ENCODE data around the gene DNA2. TPM values are rescaled to one million over a fixed set of nuclear protein-coding genes. Genes with fewer than 3 reads are reported as not detected.
"Not testable (repeated sequence)": the region's sequence is repeated elsewhere in the genome, so short reads cannot be mapped to it uniquely, and the experiment has no call there.

Gene DNA2
- total and polyA plus RNA-seq, 2 donors (not counting 1 experiment from before 2014, with no cell fraction given): 1.6 to 6.5 TPM

GRCh38 chr10:68517188-68517587, 45.4 kb upstream of the DNA2 start:
- H3K9me3 ChIP-seq (ENCODE audit: control extremely low read depth in 1 of 3, control insufficient read depth in 2 of 3, insufficient read depth in 1 of 3, low read length in 2 of 3): no peaks in the 10 kb centered on the region
- H3K4me1 ChIP-seq (ENCODE audit: control insufficient read depth in 2 of 2, insufficient read depth in 2 of 2, low read length in 2 of 2): no peaks in the 10 kb centered on the region
- H3K36me3 ChIP-seq (replicated peaks in 1 of 2; ENCODE audit: control extremely low read depth in 1 of 2, control insufficient read depth in 1 of 2, extremely low read depth in 1 of 2, insufficient read depth in 2 of 2, low read length in 1 of 2): peaks cover 1 to 7% of the 10 kb centered on the region in 2 experiments
- DNase-seq: no peak
- no peaks in the 10 kb centered on the region for H3K27me3 Mint-ChIP-seq
- no peak overlapping the region for H3K4me3 ChIP-seq (ENCODE audit: control extremely low read depth in 1 of 5, extremely low read depth in 1 of 5, insufficient read depth in 1 of 5, low read depth in 2 of 5, low read length in 4 of 5)
- H3K9ac ChIP-seq (ENCODE audit: low read length): no peak overlapping the region
- H3K4me1 Mint-ChIP-seq: no peaks in the 10 kb centered on the region
- no peak overlapping the region for H3K4me2 ChIP-seq (replicated peaks; ENCODE audit: low read depth, low read length, poor library complexity, severe bottlenecking)
- no peak overlapping the region for H2AFZ ChIP-seq (ENCODE audit: insufficient read depth, low read depth, low read length, poor library complexity, severe bottlenecking)
- no peak overlapping the region for H3K4me3 Mint-ChIP-seq
- H3K79me2 ChIP-seq (ENCODE audit: control insufficient read depth, insufficient read depth, low read length): peaks cover 13% of the 10 kb centered on the region
- no peaks in the 10 kb centered on the region for H3K27me3 ChIP-seq (replicated peaks in 1 of 4; ENCODE audit: control extremely low read depth in 1 of 4, control insufficient read depth in 3 of 4, insufficient read depth in 4 of 4, low read length in 3 of 4)
- ChIA-PET POLR2A (no interaction called here), CTCF (no interaction called here)
- H3K27ac ChIP-seq (ENCODE audit: low read length in 2 of 2): no peak overlapping the region
- intact Hi-C loops (cut with micrococcal nuclease): no loop called here
- ATAC-seq (ENCODE audit: low read depth): no peak
- no peak for TF ChIP-seq EZH2 (IDR thresholded peaks at IDR 0.05; ENCODE audit: borderline replicate concordance, insufficient read depth, low read depth, low read length, poor library complexity, severe bottlenecking)
- H3K27ac Mint-ChIP-seq: no peak overlapping the region
- WGBS (ENCODE audit: insufficient coverage): 100% methylated on average over 2 of the region's 5 CpGs
- H4K20me1 ChIP-seq (ENCODE audit: control insufficient read depth, insufficient read depth, low read length, poor library complexity, severe bottlenecking): no peaks in the 10 kb centered on the region
- no peaks in the 10 kb centered on the region for H3K9me3 Mint-ChIP-seq (ENCODE audit: insufficient read depth)

- no peak for ATAC-seq (ENCODE audit: low read depth)
Measured at GRCh38 chr10:68516766-68517165, 45.0 kb upstream of the DNA2 start.

GRCh38 chr10:68516216-68516615, 44.4 kb upstream of the DNA2 start:
- H3K4me1 Mint-ChIP-seq; H3K9me3 ChIP-seq (ENCODE audit: control extremely low read depth in 1 of 3, control insufficient read depth in 2 of 3, insufficient read depth in 1 of 3, low read length in 2 of 3); H3K36me3 ChIP-seq (replicated peaks in 1 of 2; ENCODE audit: control extremely low read depth in 1 of 2, control insufficient read depth in 1 of 2, extremely low read depth in 1 of 2, insufficient read depth in 2 of 2, low read length in 1 of 2); H3K27ac ChIP-seq (ENCODE audit: low read length in 2 of 2); H3K4me1 ChIP-seq (ENCODE audit: control insufficient read depth in 2 of 2, insufficient read depth in 2 of 2, low read length in 2 of 2); CTCF ChIA-PET; H3K9ac ChIP-seq (ENCODE audit: low read length); H3K4me2 ChIP-seq (replicated peaks; ENCODE audit: low read depth, low read length, poor library complexity, severe bottlenecking); H3K4me3 ChIP-seq (ENCODE audit: control extremely low read depth in 1 of 5, extremely low read depth in 1 of 5, insufficient read depth in 1 of 5, low read depth in 2 of 5, low read length in 4 of 5); H3K27me3 ChIP-seq (replicated peaks in 1 of 4; ENCODE audit: control extremely low read depth in 1 of 4, control insufficient read depth in 3 of 4, insufficient read depth in 4 of 4, low read length in 3 of 4); intact Hi-C loops (cut with micrococcal nuclease); H2AFZ ChIP-seq (ENCODE audit: insufficient read depth, low read depth, low read length, poor library complexity, severe bottlenecking); H3K9me3 Mint-ChIP-seq (ENCODE audit: insufficient read depth); H3K27ac Mint-ChIP-seq; H3K27me3 Mint-ChIP-seq; POLR2A ChIA-PET; H4K20me1 ChIP-seq (ENCODE audit: control insufficient read depth, insufficient read depth, low read length, poor library complexity, severe bottlenecking); DNase-seq; H3K4me3 Mint-ChIP-seq; H3K79me2 ChIP-seq (ENCODE audit: control insufficient read depth, insufficient read depth, low read length); ATAC-seq (ENCODE audit: low read depth): not testable (repeated sequence)
- WGBS (ENCODE audit: insufficient coverage): 100% methylated on average over 2 of the region's 2 CpGs

More at GRCh38 chr10:68516766-68517165, 45.0 kb upstream of the DNA2 start:
- Histone ChIP-seq H3K27me3 (replicated peaks in 1 of 4; ENCODE audit: control extremely low read depth in 1 of 4, control insufficient read depth in 3 of 4, insufficient read depth in 4 of 4, low read length in 3 of 4) (no peaks in the 10 kb centered on the region), H3K4me1 (ENCODE audit: control insufficient read depth in 2 of 2, insufficient read depth in 2 of 2, low read length in 2 of 2) (no peaks in the 10 kb centered on the region), H3K79me2 (ENCODE audit: control insufficient read depth, insufficient read depth, low read length) (peaks cover 9% of the 10 kb centered on the region), H3K9me3 (ENCODE audit: control extremely low read depth in 1 of 3, control insufficient read depth in 2 of 3, insufficient read depth in 1 of 3, low read length in 2 of 3) (no peaks in the 10 kb centered on the region), H3K4me2 (replicated peaks; ENCODE audit: low read depth, low read length, poor library complexity, severe bottlenecking) (no peak overlapping the region), H3K27ac (ENCODE audit: low read length in 2 of 2) (no peak overlapping the region), H3K36me3 (replicated peaks in 1 of 2; ENCODE audit: control extremely low read depth in 1 of 2, control insufficient read depth in 1 of 2, extremely low read depth in 1 of 2, insufficient read depth in 2 of 2, low read length in 1 of 2) (peaks cover 1 to 5% of the 10 kb centered on the region in 2 experiments), H2AFZ (ENCODE audit: insufficient read depth, low read depth, low read length, poor library complexity, severe bottlenecking) (no peak overlapping the region), H3K4me3 (ENCODE audit: control extremely low read depth in 1 of 5, extremely low read depth in 1 of 5, insufficient read depth in 1 of 5, low read depth in 2 of 5, low read length in 4 of 5) (no peak overlapping the region), H3K9ac (ENCODE audit: low read length) (no peak overlapping the region), H4K20me1 (ENCODE audit: control insufficient read depth, insufficient read depth, low read length, poor library complexity, severe bottlenecking) (no peaks in the 10 kb centered on the region)
- TF ChIP-seq EZH2 (IDR thresholded peaks at IDR 0.05; ENCODE audit: borderline replicate concordance, insufficient read depth, low read depth, low read length, poor library complexity, severe bottlenecking) (no peak), CTCF (IDR thresholded peaks at IDR 0.05) (no peak)
- intact Hi-C loops (cut with micrococcal nuclease): no loop called here
- Mint-ChIP-seq H3K9me3 (ENCODE audit: insufficient read depth) (no peaks in the 10 kb centered on the region), H3K27me3 (no peaks in the 10 kb centered on the region), H3K4me3 (no peak overlapping the region), H3K27ac (no peak overlapping the region), H3K4me1 (no peaks in the 10 kb centered on the region)
- DNase-seq: no peak
- WGBS (ENCODE audit: insufficient coverage): 100% methylated on average over 1 of the region's 4 CpGs
- ChIA-PET CTCF (no interaction called here), POLR2A (no interaction called here)

Data from B cell (primary cell).